ENCODE results near the gene KRI1.

GRCh38 chr19:10549733-10550132 lies 16.1 kb downstream of the KRI1 start:
- no peak for TF ChIP-seq POLR2A (IDR thresholded peaks at IDR 0.05)
- no peak for TF ChIP-seq CTCF (IDR thresholded peaks at IDR 0.05)
- no peak for TF ChIP-seq EP300 (IDR thresholded peaks at IDR 0.05)
- no peak for TF ChIP-seq POLR2AphosphoS5 (IDR thresholded peaks at IDR 0.05)

Measured in gastroesophageal sphincter (tissue), 3 donors.